H1 (cell line): ENCODE results near the gene IGSF11. TPM values are rescaled to one million over a fixed set of nuclear protein-coding genes. Genes with fewer than 3 reads are reported as not detected.

Experiments used
- CTCF ChIA-PET: fragments of 300-600 bp; sonication (Branson Sonifier 250); formaldehyde crosslinking; loops from one replicate; lab custom pipeline; 2021; ENCODE audit not compliant: partially characterized antibody; lab: Charles Lee
- POLR2A ChIA-PET: fragments of 300-600 bp; sonication (Branson Sonifier 250); formaldehyde crosslinking; loops from one replicate; lab custom pipeline; 2021; ENCODE audit warnings: inconsistent platforms; ENCODE audit not compliant: partially characterized antibody; lab: Charles Lee
- DNase-seq, 2 experiments: peaks; one replicate each; pipeline versions ENCODE4 v3.0.0 to v3.0.0-alpha.2; 2010 to 2022; ENCODE audit warnings: low spot score in 2 of 2, low read depth in 1 of 2, mixed read lengths in 1 of 2
- FAIRE-seq: peaks from 2 replicates; lab custom pipeline; 2011; peaks lifted over from hg19 to GRCh38; lab: Jason Lieb, UNC
- H2AFZ ChIP-seq: 2 replicates; pipeline ENCODE4 v1.8.1; 2012; ENCODE audit warnings: low read length, inconsistent platforms
- H2AK5ac ChIP-seq: 2 replicates; pipeline ENCODE4 v1.6.1; 2013; ENCODE audit warnings: low read depth, low read length
- H2BK120ac ChIP-seq: replicated peaks from 2 replicates; pipeline ENCODE3; 2013; ENCODE audit warnings: low read depth, low read length, inconsistent platforms
- H2BK12ac ChIP-seq: 2 replicates; pipeline ENCODE4 v1.6.1; 2013; ENCODE audit warnings: low read depth, low read length
- H2BK15ac ChIP-seq: 2 replicates; pipeline ENCODE4 v1.6.1; 2013; ENCODE audit warnings: low read length
- H2BK20ac ChIP-seq: 2 replicates; pipeline ENCODE4 v1.6.1; 2013; ENCODE audit warnings: low read length
- H2BK5ac ChIP-seq: 2 replicates; pipeline ENCODE4 v1.6.1; 2013; ENCODE audit warnings: low read depth, low read length
- H3K14ac ChIP-seq: 2 replicates; pipeline ENCODE4 v1.6.1; 2013; ENCODE audit warnings: inconsistent platforms; ENCODE audit not compliant: insufficient read length
- H3K18ac ChIP-seq: 2 replicates; pipeline ENCODE4 v1.6.1; 2013; ENCODE audit warnings: low read length; ENCODE audit errors: extremely low read depth
- H3K23ac ChIP-seq: 2 replicates; pipeline ENCODE4 v1.6.1; 2013; ENCODE audit warnings: inconsistent platforms; ENCODE audit not compliant: insufficient read length
- H3K23me2 ChIP-seq: 2 replicates; pipeline ENCODE4 v1.6.1; 2013; ENCODE audit warnings: low read depth, low read length
- H3K27ac ChIP-seq: 2 replicates; pipeline ENCODE4 v1.6.1; 2011; ENCODE audit warnings: low read depth, low read length, inconsistent platforms
- H3K27me3 ChIP-seq, 4 experiments: replicated peaks in 1 of 4; 1 replicate in 1 of 4; 2 replicates in 3 of 4; pipeline versions ENCODE4 v1.6.1 to v1.8.1; 2011 to 2013; ENCODE audit warnings: low read length in 3 of 4, mild to moderate bottlenecking in 3 of 4, inconsistent platforms in 2 of 4, mixed read lengths in 2 of 4, moderate library complexity in 1 of 4; ENCODE audit not compliant: control insufficient read depth in 3 of 4, insufficient read depth in 3 of 4; ENCODE audit errors: extremely low read depth in 1 of 4
- H3K36me3 ChIP-seq, 4 experiments: 2 replicates each; pipeline versions ENCODE4 v1.6.1 to v1.8.1; 2011 to 2013; ENCODE audit warnings: mild to moderate bottlenecking in 4 of 4, low read length in 3 of 4, moderate library complexity in 2 of 4, control low read depth in 1 of 4, inconsistent platforms in 1 of 4; ENCODE audit not compliant: insufficient read depth in 4 of 4, control insufficient read depth in 2 of 4
- H3K4ac ChIP-seq: replicated peaks from 2 replicates; pipeline ENCODE3; 2013; ENCODE audit warnings: low read length, low read depth, mixed read lengths, inconsistent platforms; ENCODE audit not compliant: insufficient read length
- H3K4me1 ChIP-seq, 4 experiments: replicated peaks in 1 of 4; 1 replicate in 1 of 4; 2 replicates in 3 of 4; pipeline versions ENCODE4 v1.6.1 to v1.8.1; 2011 to 2013; ENCODE audit warnings: low read length in 3 of 4, inconsistent platforms in 2 of 4, mixed read lengths in 1 of 4; ENCODE audit not compliant: insufficient read depth in 4 of 4, control insufficient read depth in 3 of 4
- H3K4me2 ChIP-seq, 2 experiments: 2 replicates each; pipeline versions ENCODE4 v1.6.1 to v1.8.1; 2011 to 2013; ENCODE audit warnings: low read depth in 2 of 2, low read length in 2 of 2, control low read depth in 1 of 2, inconsistent platforms in 1 of 2, mild to moderate bottlenecking in 1 of 2; ENCODE audit not compliant: insufficient read depth in 1 of 2
- H3K4me3 ChIP-seq, 4 experiments: fragments of 200-600, 300-600 bp in 1 of 4; sonication (generic), shearing (Covaris generic), sonication (Bioruptor Twin) in 1 of 4; 2 replicates each; pipeline versions ENCODE4 v1.5.1 to v1.8.1; 2011 to 2016; ENCODE audit warnings: low read length in 4 of 4, low read depth in 3 of 4, control low read depth in 2 of 4, inconsistent platforms in 2 of 4, mild to moderate bottlenecking in 2 of 4, mixed read lengths in 1 of 4, moderate library complexity in 1 of 4; ENCODE audit not compliant: insufficient read depth in 2 of 4; ENCODE audit errors: extremely low read depth in 1 of 4
- H3K56ac ChIP-seq: replicated peaks from 2 replicates; pipeline ENCODE3; 2013; ENCODE audit warnings: low read depth, mild to moderate bottlenecking, mixed read lengths, low read length, inconsistent platforms; ENCODE audit not compliant: insufficient read length
- H3K79me1 ChIP-seq: 2 replicates; pipeline ENCODE4 v1.6.1; 2013; ENCODE audit warnings: low read depth, low read length, control low read depth
- H3K79me2 ChIP-seq, 2 experiments: 2 replicates each; pipeline versions ENCODE4 v1.6.1 to v1.8.1; 2012 to 2013; ENCODE audit warnings: low read length in 2 of 2, mild to moderate bottlenecking in 2 of 2, inconsistent platforms in 1 of 2; ENCODE audit not compliant: insufficient read depth in 2 of 2, control insufficient read depth in 1 of 2
- H3K9ac ChIP-seq, 4 experiments: replicated peaks in 1 of 4; 1 replicate in 1 of 4; 2 replicates in 3 of 4; pipeline versions ENCODE4 v1.6.1 to v1.8.1; 2011 to 2013; ENCODE audit warnings: low read depth in 3 of 4, low read length in 3 of 4, control low read depth in 2 of 4, mild to moderate bottlenecking in 2 of 4, moderate library complexity in 2 of 4, inconsistent platforms in 1 of 4; ENCODE audit errors: extremely low read depth in 1 of 4
- H3K9me3 ChIP-seq, 2 experiments: 2 replicates each; pipeline versions ENCODE4 v1.6.1 to v1.8.1; 2012 to 2013; ENCODE audit warnings: mild to moderate bottlenecking in 2 of 2, moderate library complexity in 2 of 2, control low read depth in 1 of 2, inconsistent platforms in 1 of 2, low read depth in 1 of 2, low read length in 1 of 2, mixed read lengths in 1 of 2; ENCODE audit not compliant: insufficient read depth in 2 of 2
- H4K20me1 ChIP-seq, 2 experiments: replicated peaks in 1 of 2; 2 replicates each; pipeline versions ENCODE3 to v1.8.1; 2011 to 2013; ENCODE audit warnings: inconsistent platforms in 2 of 2, low read length in 2 of 2, mild to moderate bottlenecking in 1 of 2; ENCODE audit not compliant: insufficient read depth in 2 of 2, control insufficient read depth in 1 of 2
- H4K5ac ChIP-seq: 2 replicates; pipeline ENCODE4 v1.6.1; 2013; ENCODE audit warnings: low read length, low read depth, mixed read lengths, inconsistent platforms; ENCODE audit not compliant: insufficient read length
- H4K8ac ChIP-seq: 2 replicates; pipeline ENCODE4 v1.8.0; 2013; ENCODE audit warnings: mild to moderate bottlenecking, moderate library complexity, low read length, inconsistent platforms; ENCODE audit not compliant: insufficient read depth; ENCODE audit errors: extremely low read depth
- H4K91ac ChIP-seq: replicated peaks from 2 replicates; pipeline ENCODE3; 2013; ENCODE audit warnings: low read length, mixed read lengths, inconsistent platforms; ENCODE audit not compliant: insufficient read length
- CHD1 ChIP-seq: IDR thresholded peaks from 2 replicates; pipeline ENCODE4 v1.6.1; 2012; ENCODE audit warnings: low read depth, low read length, improper control_type of control experiment
- HDAC2 ChIP-seq, 2 experiments: fragments of 300-600 bp in 1 of 2; sonication (generic) in 1 of 2; IDR thresholded peaks; 2 replicates each; pipeline ENCODE4 v1.6.1; 2011 to 2012; ENCODE audit warnings: low read depth in 2 of 2, low read length in 2 of 2, mild to moderate bottlenecking in 2 of 2, moderate library complexity in 2 of 2, borderline replicate concordance in 1 of 2, inconsistent platforms in 1 of 2
- WGBS, 2 experiments: shearing (Covaris generic) in 1 of 2; methylation state at CpG; one replicate each; pipeline versions ENCODE4 v1.1.6 to v1.1.7; 2013 to 2015; ENCODE audit warnings: low lambda C conversion rate in 2 of 2, mixed read lengths in 2 of 2, inconsistent platforms in 1 of 2, low coverage in 1 of 2, missing lambda C conversion rate in 1 of 2; ENCODE audit not compliant: insufficient replicate concordance in 2 of 2, insufficient coverage in 1 of 2, insufficient read length in 1 of 2; ENCODE audit errors: extremely low coverage in 1 of 2, missing lambda C conversion rate in 1 of 2; 5-methylcytosine and 5-hydroxymethylcytosine counted together
- polyA plus RNA-seq, 7 experiments: library from polyadenylated mRNA; depleted of rRNA in 3 of 7; stranded (reverse) in 5 of 7; unstranded in 2 of 7; fragments of >200 nt in 5 of 7; fragments of 200-250 nt in 2 of 7; gene quantifications; 1 replicate in 5 of 7; 2 replicates in 1 of 7; 4 replicates in 1 of 7; pipeline versions ENCODE4 v1.2.1 to v1.2.3, GENCODE V29; 2011 to 2013; ENCODE audit warnings: missing spikeins in 2 of 7, mixed read lengths in 2 of 7
- total RNA-seq: library from RNA; stranded (reverse); fragmentation: NEBNext Ultra II Directional; extraction: Animal tissue kit (Norgen Biotek cat#: 25700); gene quantifications from 2 replicates; pipeline ENCODE4 v1.2.1, GENCODE V29; 2021

The IGSF11 gene
- total and polyA plus RNA-seq, 2 of the 8 experiments (the other 6 are each of a cell fraction or from before 2014, with no cell fraction given), result 1.1 to 4.1 TPM

- Histone ChIP-seq H3K79me2 (no peaks in the 10 kb centered on the region), H2BK15ac (no peak overlapping the region), H4K8ac (no peak overlapping the region), H3K9ac (no peak overlapping the region), H3K23me2 (no peaks in the 10 kb centered on the region), H3K14ac (no peak overlapping the region), H3K4me2 (no peak overlapping the region), H2AFZ (no peak overlapping the region), H4K5ac (no peak overlapping the region), H2BK5ac (no peak overlapping the region), H4K91ac (no peak overlapping the region), H3K4ac (no peak overlapping the region), H3K56ac (no peak overlapping the region), H3K9me3 (no peaks in the 10 kb centered on the region), H3K27ac (no peak overlapping the region), H4K20me1 (no peaks in the 10 kb centered on the region), H2BK12ac (no peak overlapping the region), H3K23ac (no peak overlapping the region), H3K18ac (no peak overlapping the region), H2BK120ac (no peak overlapping the region), H2AK5ac (no peak overlapping the region), H2BK20ac (no peak overlapping the region), H3K79me1 (no peaks in the 10 kb centered on the region), H3K36me3 (no peaks in the 10 kb centered on the region), H3K4me1 (peaks cover 0 to 16% (median 10%) of the 10 kb centered on the region in 4 experiments; a peak in 3 of 7 replicates), H3K27me3 (no peaks in the 10 kb centered on the region), H3K4me3 (no peak overlapping the region)
- CTCF ChIA-PET, result interaction anchor here (1.0 to 2.1 kb wide), 3 partner anchors 18 to 86 kb away, joined by 3 to 9 read pairs (median 4); no protein-coding TSS in a partner anchor
- 89% methylated on average over 2 of the region's 2 CpGs; no CpG with 5 or more reads in 1 of the 2 experiments for WGBS, 2 experiments
- POLR2A ChIA-PET, result no interaction called here
- no peak for DNase-seq
- FAIRE-seq, result no peak
- TF ChIP-seq HDAC2 (IDR thresholded peaks at IDR 0.05; ENCODE audit: borderline replicate concordance in 1 of 2, low read depth in 2 of 2, low read length in 2 of 2), result no peak
- TF ChIP-seq CHD1, result no peak
Measured at GRCh38 chr3:118970819-118971218, 63.8 kb downstream of the IGSF11 start.
